ENCODE results near the gene FGF12. TPM values are rescaled to one million over a fixed set of nuclear protein-coding genes. Genes with fewer than 3 reads are reported as not detected.

The FGF12 gene
- total RNA-seq, 3 donors from 2014 or later = 0.44 to 2.1 (median 0.66) TPM

- DNase-seq (ENCODE audit: low spot score in 2 of 2) = no peak
- H3K27me3 ChIP-seq = no peaks in the 10 kb centered on the region
- no peaks in the 10 kb centered on the region for H3K4me1 ChIP-seq
- no peak overlapping the region for H3K27ac ChIP-seq
- H3K36me3 ChIP-seq = no peaks in the 10 kb centered on the region
- intact Hi-C loops (cut with DNase I; ENCODE audit: low total_unique reads) = no loop called here
- no peak for TF ChIP-seq POLR2A (IDR thresholded peaks at IDR 0.05)
- TF ChIP-seq CTCF (IDR thresholded peaks at IDR 0.05) = no peak
- no peak for TF ChIP-seq POLR2AphosphoS5 (IDR thresholded peaks at IDR 0.05)
- H3K9me3 ChIP-seq = no peaks in the 10 kb centered on the region
- no peak overlapping the region for H3K4me3 ChIP-seq
Measured at GRCh38 chr3:192219926-192220325, 507.4 kb downstream of the FGF12 start.

GRCh38 chr3:192216067-192216466 lies 511.3 kb downstream of the FGF12 start:
- Histone ChIP-seq H3K27me3 (no peaks in the 10 kb centered on the region), H3K4me1 (no peaks in the 10 kb centered on the region), H3K36me3 (no peaks in the 10 kb centered on the region), H3K4me3 (no peak overlapping the region), H3K27ac (no peak overlapping the region), H3K9me3 (no peaks in the 10 kb centered on the region)
- intact Hi-C loops (cut with DNase I; ENCODE audit: low total_unique reads) = no loop called here
- DNase-seq (ENCODE audit: low spot score in 2 of 2) = no peak
- TF ChIP-seq CTCF (IDR thresholded peaks at IDR 0.05) = no peak
- TF ChIP-seq POLR2A (IDR thresholded peaks at IDR 0.05) = no peak
- no peak for TF ChIP-seq POLR2AphosphoS5 (IDR thresholded peaks at IDR 0.05)

- DNase-seq (ENCODE audit: low spot score in 2 of 2) = no peak
- Histone ChIP-seq H3K9me3 (no peaks in the 10 kb centered on the region), H3K27me3 (no peaks in the 10 kb centered on the region), H3K4me3 (no peak overlapping the region), H3K27ac (no peak overlapping the region), H3K36me3 (no peaks in the 10 kb centered on the region), H3K4me1 (no peaks in the 10 kb centered on the region)
- TF ChIP-seq POLR2A (IDR thresholded peaks at IDR 0.05) = no peak
- TF ChIP-seq POLR2AphosphoS5 (IDR thresholded peaks at IDR 0.05) = no peak
- no peak for TF ChIP-seq CTCF (IDR thresholded peaks at IDR 0.05)
- intact Hi-C loops (cut with DNase I; ENCODE audit: low total_unique reads) = no loop called here
Measured at GRCh38 chr3:192212979-192213378, 514.4 kb downstream of the FGF12 start.

- DNase-seq (ENCODE audit: low spot score in 2 of 2) = no peak
- no peak overlapping the region for H3K4me3 ChIP-seq
- H3K4me1 ChIP-seq = no peaks in the 10 kb centered on the region
- no peaks in the 10 kb centered on the region for H3K9me3 ChIP-seq
- TF ChIP-seq POLR2AphosphoS5 (IDR thresholded peaks at IDR 0.05) (no peak), POLR2A (IDR thresholded peaks at IDR 0.05) (no peak), CTCF (IDR thresholded peaks at IDR 0.05) (no peak)
- no peak overlapping the region for H3K27ac ChIP-seq
- intact Hi-C loops (cut with DNase I; ENCODE audit: low total_unique reads) = no loop called here
- H3K36me3 ChIP-seq = no peaks in the 10 kb centered on the region
- no peaks in the 10 kb centered on the region for H3K27me3 ChIP-seq
Measured at GRCh38 chr3:192212335-192212734, 515.0 kb downstream of the FGF12 start.

- TF ChIP-seq CTCF (IDR thresholded peaks at IDR 0.05) (no peak), POLR2A (IDR thresholded peaks at IDR 0.05) (no peak), POLR2AphosphoS5 (IDR thresholded peaks at IDR 0.05) (no peak)
- H3K4me1 ChIP-seq = no peaks in the 10 kb centered on the region
- H3K4me3 ChIP-seq = no peak overlapping the region
- no peak overlapping the region for H3K27ac ChIP-seq
- DNase-seq (ENCODE audit: low spot score in 2 of 2) = no peak
- H3K27me3 ChIP-seq = no peaks in the 10 kb centered on the region
- intact Hi-C loops (cut with DNase I; ENCODE audit: low total_unique reads) = no loop called here
- no peaks in the 10 kb centered on the region for H3K9me3 ChIP-seq
- no peaks in the 10 kb centered on the region for H3K36me3 ChIP-seq
Measured at GRCh38 chr3:192207651-192208050, 519.7 kb downstream of the FGF12 start.

Data from breast epithelium (tissue), 4 donors.